ENCODE data around the gene ZC3H13.

DNA sequence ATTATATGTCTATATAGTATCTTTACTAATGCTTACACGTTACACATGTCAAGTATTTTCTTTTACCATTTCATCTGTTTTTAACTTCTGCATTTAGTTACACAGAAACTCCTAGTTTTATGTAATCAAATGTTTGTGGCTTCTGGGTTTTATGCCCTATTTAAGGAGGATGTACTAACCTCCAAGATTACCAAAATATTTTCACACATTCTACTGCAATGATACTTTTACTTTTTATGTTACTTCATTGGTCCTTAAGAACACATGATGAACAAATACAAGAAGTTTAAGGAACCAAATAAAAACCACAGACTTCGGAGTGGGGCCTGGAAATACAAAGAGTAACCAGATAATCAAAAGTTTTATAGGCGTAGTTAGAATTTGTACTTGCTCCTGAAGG, 37.2 kb downstream of the ZC3H13 start:
- TF ChIP-seq TEAD4 (IDR thresholded peaks at IDR 0.05) (no peak), EP300 (IDR thresholded peaks at IDR 0.05; ENCODE audit: borderline replicate concordance) (no peak), YY1 (IDR thresholded peaks at IDR 0.05; ENCODE audit: low read depth) (no peak), RAD21 (IDR thresholded peaks at IDR 0.05; ENCODE audit: low read depth) (no peak), CEBPB (IDR thresholded peaks at IDR 0.05) (no peak)
- TF ChIP-seq, protein P1, sequence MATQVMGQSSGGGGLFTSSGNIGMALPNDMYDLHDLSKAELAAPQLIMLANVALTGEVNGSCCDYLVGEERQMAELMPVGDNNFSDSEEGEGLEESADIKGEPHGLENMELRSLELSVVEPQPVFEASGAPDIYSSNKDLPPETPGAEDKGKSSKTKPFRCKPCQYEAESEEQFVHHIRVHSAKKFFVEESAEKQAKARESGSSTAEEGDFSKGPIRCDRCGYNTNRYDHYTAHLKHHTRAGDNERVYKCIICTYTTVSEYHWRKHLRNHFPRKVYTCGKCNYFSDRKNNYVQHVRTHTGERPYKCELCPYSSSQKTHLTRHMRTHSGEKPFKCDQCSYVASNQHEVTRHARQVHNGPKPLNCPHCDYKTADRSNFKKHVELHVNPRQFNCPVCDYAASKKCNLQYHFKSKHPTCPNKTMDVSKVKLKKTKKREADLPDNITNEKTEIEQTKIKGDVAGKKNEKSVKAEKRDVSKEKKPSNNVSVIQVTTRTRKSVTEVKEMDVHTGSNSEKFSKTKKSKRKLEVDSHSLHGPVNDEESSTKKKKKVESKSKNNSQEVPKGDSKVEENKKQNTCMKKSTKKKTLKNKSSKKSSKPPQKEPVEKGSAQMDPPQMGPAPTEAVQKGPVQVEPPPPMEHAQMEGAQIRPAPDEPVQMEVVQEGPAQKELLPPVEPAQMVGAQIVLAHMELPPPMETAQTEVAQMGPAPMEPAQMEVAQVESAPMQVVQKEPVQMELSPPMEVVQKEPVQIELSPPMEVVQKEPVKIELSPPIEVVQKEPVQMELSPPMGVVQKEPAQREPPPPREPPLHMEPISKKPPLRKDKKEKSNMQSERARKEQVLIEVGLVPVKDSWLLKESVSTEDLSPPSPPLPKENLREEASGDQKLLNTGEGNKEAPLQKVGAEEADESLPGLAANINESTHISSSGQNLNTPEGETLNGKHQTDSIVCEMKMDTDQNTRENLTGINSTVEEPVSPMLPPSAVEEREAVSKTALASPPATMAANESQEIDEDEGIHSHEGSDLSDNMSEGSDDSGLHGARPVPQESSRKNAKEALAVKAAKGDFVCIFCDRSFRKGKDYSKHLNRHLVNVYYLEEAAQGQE (IDR thresholded peaks at IDR 0.05; ENCODE audit: low read depth) = no peak

Data from Ishikawa (cell line).